DOHH2 (cell line): ENCODE results near the gene FBLN2.

ENCODE experiments used
- H3F3A ChIP-seq: fragments of 200-600 bp; sonication (generic), shearing (Covaris generic); 2 replicates; pipeline ENCODE4 v1.6.0; 2016; ENCODE audit warnings: antibody characterized with exemption, mild to moderate bottlenecking; ENCODE audit not compliant: control insufficient read depth, insufficient read depth
- H3K27ac ChIP-seq: fragments of 200-600 bp; sonication (generic); 2 replicates; pipeline ENCODE4 v1.5.1; 2014; ENCODE audit warnings: low read depth, mild to moderate bottlenecking, low read length, moderate library complexity
- H3K27me3 ChIP-seq: fragments of 200-600 bp; sonication (generic); 2 replicates; pipeline ENCODE4 v1.6.1; 2014; ENCODE audit warnings: mild to moderate bottlenecking, low read length, mixed read lengths; ENCODE audit not compliant: control insufficient read depth
- H3K36me3 ChIP-seq: fragments of 200-600 bp; sonication (generic); 2 replicates; pipeline ENCODE4 v1.6.1; 2014; ENCODE audit warnings: mild to moderate bottlenecking, low read length, moderate library complexity, mixed read lengths; ENCODE audit not compliant: control insufficient read depth
- H3K4me1 ChIP-seq: fragments of 200-600 bp; sonication (generic); 2 replicates; pipeline ENCODE4 v1.6.1; 2014; ENCODE audit warnings: mild to moderate bottlenecking, low read length, mixed read lengths; ENCODE audit not compliant: control insufficient read depth
- H3K4me2 ChIP-seq: fragments of 200-600 bp; sonication (generic); 2 replicates; pipeline ENCODE4 v1.6.0; 2014; ENCODE audit warnings: mild to moderate bottlenecking, low read length, moderate library complexity
- H3K4me3 ChIP-seq: fragments of 200-600 bp; sonication (generic); 2 replicates; pipeline ENCODE4 v1.5.1; 2014; ENCODE audit warnings: mild to moderate bottlenecking, low read length, mixed read lengths
- H3K79me2 ChIP-seq: fragments of 200-600 bp; sonication (generic); 2 replicates; pipeline ENCODE4 v1.6.1; 2014; ENCODE audit warnings: mild to moderate bottlenecking, low read length, mixed read lengths; ENCODE audit not compliant: control insufficient read depth
- H3K9me2 ChIP-seq: fragments of 200-600 bp; sonication (generic); replicated peaks from 2 replicates; pipeline ENCODE4 v1.6.1; 2014; ENCODE audit warnings: mild to moderate bottlenecking, low read length, mixed read lengths; ENCODE audit not compliant: control insufficient read depth
- H3K9me3 ChIP-seq: fragments of 200-600 bp; sonication (generic); 2 replicates; pipeline ENCODE4 v1.6.1; 2014; ENCODE audit warnings: antibody characterized with exemption, low read length, mixed read lengths; ENCODE audit not compliant: control insufficient read depth, insufficient read depth
- H4K20me1 ChIP-seq: fragments of 200-600 bp; sonication (generic); 2 replicates; pipeline ENCODE4 v1.6.0; 2014; ENCODE audit warnings: low read depth, mild to moderate bottlenecking, antibody characterized with exemption, low read length, moderate library complexity; ENCODE audit not compliant: control insufficient read depth, insufficient read depth
- CTCF ChIP-seq: fragments of 200-600 bp; sonication (generic); IDR thresholded peaks from one replicate; pipeline ENCODE4 v1.5.1; 2014; ENCODE audit warnings: antibody characterized with exemption, mild to moderate bottlenecking, low read depth, low read length; ENCODE audit not compliant: poor library complexity, severe bottlenecking
- EZH2phosphoT487 ChIP-seq: fragments of 200-600 bp; sonication (generic); IDR thresholded peaks from 2 replicates; pipeline ENCODE4 v1.6.1; 2017; ENCODE audit warnings: borderline replicate concordance, mild to moderate bottlenecking, antibody characterized with exemption, low read length, moderate library complexity, mixed read lengths

The FBLN2 gene

DNA sequence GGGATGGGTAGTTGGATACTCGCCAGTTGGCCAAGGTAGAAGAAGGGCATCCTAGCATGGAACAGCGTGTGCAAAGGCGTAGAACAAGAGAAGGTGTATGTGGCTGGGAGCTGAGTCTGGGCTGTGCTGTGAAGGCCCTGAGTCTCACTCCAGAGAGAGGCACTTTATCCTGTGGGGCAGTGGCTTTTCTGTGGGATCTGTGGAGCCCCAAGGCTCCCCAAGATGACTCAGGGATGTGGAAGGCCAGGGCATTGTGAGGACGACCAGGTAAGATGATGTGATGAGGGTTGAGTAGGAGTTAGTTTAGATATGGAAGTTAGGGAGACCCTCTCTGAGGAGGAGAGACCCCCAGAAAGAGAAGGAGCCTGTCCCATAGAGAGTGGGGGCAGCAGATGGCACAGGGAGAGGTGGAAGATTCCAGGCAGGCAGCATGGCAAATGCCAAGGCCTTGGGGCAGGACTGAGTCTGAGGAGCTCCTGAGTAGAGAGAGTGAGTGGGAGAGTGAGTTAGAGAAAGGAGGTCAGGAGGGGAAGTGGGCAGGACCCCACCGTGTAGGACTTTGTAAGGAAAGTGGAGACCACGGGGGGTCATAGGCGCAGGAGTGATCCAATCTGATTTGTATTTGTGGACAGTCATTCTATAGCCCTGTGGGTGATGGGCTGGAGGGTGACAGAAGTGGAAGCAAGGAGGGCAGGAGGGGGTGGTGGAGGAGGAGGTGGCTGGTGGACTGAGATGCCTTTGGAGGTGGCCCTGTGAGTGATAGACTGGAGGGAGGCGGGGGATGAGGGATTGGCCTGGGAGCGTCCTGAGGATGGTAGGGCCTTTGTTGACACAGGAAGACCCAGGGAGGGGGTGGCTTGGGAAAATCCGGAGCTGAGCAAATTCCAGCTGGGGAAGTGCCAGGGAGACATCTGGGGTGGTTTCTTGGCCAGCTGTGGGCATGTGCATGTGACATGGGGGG lies 50.3 kb downstream of the FBLN2 start:
- H3K27ac ChIP-seq: no peak overlapping the region
- no peak overlapping the region for H3K4me3 ChIP-seq
- H3K4me1 ChIP-seq: no peaks in the 10 kb centered on the region
- no peaks in the 10 kb centered on the region for H3K9me3 ChIP-seq
- no peaks in the 10 kb centered on the region for H4K20me1 ChIP-seq
- no peak for TF ChIP-seq CTCF
- no peak for TF ChIP-seq EZH2phosphoT487
- H3K36me3 ChIP-seq: no peaks in the 10 kb centered on the region
- no peaks in the 10 kb centered on the region for H3K9me2 ChIP-seq
- H3F3A ChIP-seq: no peaks in the 10 kb centered on the region
- no peaks in the 10 kb centered on the region for H3K79me2 ChIP-seq
- 0 out of 2 replicates have a peak, but pooled peaks cover 2% of the 10 kb centered on the region for H3K27me3 ChIP-seq
- no peak overlapping the region for H3K4me2 ChIP-seq

GRCh38 chr3:13599887-13600450 lies 51.0 kb downstream of the FBLN2 start:
- Histone ChIP-seq H3K9me3 (no peaks in the 10 kb centered on the region), H3F3A (no peaks in the 10 kb centered on the region), H3K36me3 (no peaks in the 10 kb centered on the region), H3K27me3 (0 out of 2 replicates have a peak, but pooled peaks cover 2% of the 10 kb centered on the region), H3K27ac (no peak overlapping the region), H3K9me2 (no peaks in the 10 kb centered on the region), H4K20me1 (no peaks in the 10 kb centered on the region), H3K4me1 (no peaks in the 10 kb centered on the region), H3K4me2 (no peak overlapping the region), H3K79me2 (no peaks in the 10 kb centered on the region), H3K4me3 (no peak overlapping the region)
- TF ChIP-seq EZH2phosphoT487 (no peak), CTCF (no peak)

DNA sequence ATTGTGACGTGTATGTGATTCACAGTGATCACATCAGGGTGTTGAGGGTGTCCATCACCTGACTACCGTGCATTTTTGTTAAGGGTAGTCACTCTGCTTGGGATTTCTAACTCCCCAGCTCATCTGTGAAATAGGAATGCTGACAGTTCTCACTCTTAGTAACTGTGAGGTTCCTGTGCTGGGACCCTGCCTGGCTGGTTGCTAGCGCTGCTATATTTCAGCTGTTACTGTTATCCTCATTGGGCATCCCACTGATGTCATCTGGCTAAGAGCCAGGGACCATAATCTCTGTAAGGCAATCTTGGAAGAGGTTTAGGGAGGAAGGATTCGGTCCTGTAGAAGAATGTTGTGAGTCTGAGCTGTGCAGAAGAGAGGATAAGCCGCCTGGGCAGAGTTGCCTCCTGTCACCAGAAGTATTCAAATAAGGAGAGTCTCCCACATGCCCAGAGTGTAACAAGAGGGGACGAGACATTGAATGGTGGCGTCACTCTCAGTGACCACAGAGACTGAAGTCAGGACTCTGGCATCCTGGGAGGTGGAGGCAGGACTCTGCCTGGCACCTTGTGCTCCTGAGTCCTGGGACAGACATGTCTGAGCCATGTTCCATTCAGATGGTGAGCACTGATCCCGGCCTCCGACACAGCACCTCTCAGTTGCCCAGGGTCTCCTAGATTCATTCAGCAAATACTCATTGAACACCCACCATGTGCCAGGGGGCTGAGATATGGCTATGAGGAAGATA lies 52.2 kb downstream of the FBLN2 start:
- Histone ChIP-seq H3K9me3 (no peaks in the 10 kb centered on the region), H3K4me2 (no peak overlapping the region), H3K4me3 (no peak overlapping the region), H3K4me1 (no peaks in the 10 kb centered on the region), H3F3A (no peaks in the 10 kb centered on the region), H4K20me1 (no peaks in the 10 kb centered on the region), H3K79me2 (no peaks in the 10 kb centered on the region), H3K36me3 (no peaks in the 10 kb centered on the region), H3K27ac (no peak overlapping the region), H3K9me2 (no peaks in the 10 kb centered on the region), H3K27me3 (no peaks in the 10 kb centered on the region)
- TF ChIP-seq EZH2phosphoT487 (no peak), CTCF (no peak)
